B cell (primary cell): Measurements from ENCODE around the gene PCBP1. TPM values are rescaled to one million over a fixed set of nuclear protein-coding genes. Genes with fewer than 3 reads are reported as not detected.

Experiments
- ATAC-seq: fragments of 200-7000 bp; cut with Tn5 transposase; one replicate; pipeline ENCODE4 v1.10.0; 2021; ENCODE audit warnings: low read depth, mild to moderate bottlenecking, moderate number of reproducible peaks, moderate library complexity
- CTCF ChIA-PET: fragments of 350-600 bp; sonication (Branson Sonifier 250); formaldehyde crosslinking; loops from one replicate; lab custom pipeline; 2021; ENCODE audit warnings: antibody characterized with exemption, inconsistent platforms; lab: Charles Lee
- POLR2A ChIA-PET: fragments of 350-600 bp; sonication (Branson Sonifier 250); formaldehyde crosslinking; loops from one replicate; lab custom pipeline; 2021; ENCODE audit warnings: antibody characterized with exemption; lab: Charles Lee
- DNase-seq: peaks from one replicate; pipeline ENCODE4 v3.0.0; 2013
- H2AFZ ChIP-seq: 2 replicates; pipeline ENCODE4 v1.6.1; 2012; ENCODE audit warnings: mild to moderate bottlenecking, low read depth, low read length; ENCODE audit not compliant: insufficient read depth, poor library complexity, severe bottlenecking
- H3K27ac ChIP-seq, 2 donors: 1 replicate in 1 of 2; 2 replicates in 1 of 2; pipeline ENCODE4 v1.5.1; 2012 to 2013; ENCODE audit warnings: low read length in 2 of 2, mild to moderate bottlenecking in 2 of 2, moderate library complexity in 1 of 2
- H3K27me3 ChIP-seq, 4 experiments: fragments of 200-600 bp in 1 of 4; sonication (generic) in 1 of 4; replicated peaks in 1 of 4; 1 replicate in 2 of 4; 2 replicates in 2 of 4; pipeline versions ENCODE4 v1.6.1 to v1.7.0; 2013 to 2016; ENCODE audit warnings: low read length in 3 of 4, mild to moderate bottlenecking in 2 of 4, mixed read lengths in 1 of 4, moderate library complexity in 1 of 4; ENCODE audit not compliant: insufficient read depth in 4 of 4, control insufficient read depth in 3 of 4; ENCODE audit errors: control extremely low read depth in 1 of 4
- H3K36me3 ChIP-seq, 2 experiments: replicated peaks in 1 of 2; 1 replicate in 1 of 2; 2 replicates in 1 of 2; pipeline versions ENCODE4 v1.6.1 to v1.7.1; 2013; ENCODE audit warnings: low read length in 1 of 2; ENCODE audit not compliant: insufficient read depth in 2 of 2, control insufficient read depth in 1 of 2; ENCODE audit errors: control extremely low read depth in 1 of 2, extremely low read depth in 1 of 2
- H3K4me1 ChIP-seq, 2 donors: fragments of 200-600 bp in 1 of 2; sonication (generic) in 1 of 2; 1 replicate in 1 of 2; 2 replicates in 1 of 2; pipeline versions ENCODE4 v1.5.1 to v1.6.1; 2013 to 2017; ENCODE audit warnings: low read length in 2 of 2; ENCODE audit not compliant: control insufficient read depth in 2 of 2, insufficient read depth in 2 of 2
- H3K4me2 ChIP-seq: replicated peaks from 2 replicates; pipeline ENCODE3; 2012; ENCODE audit warnings: mild to moderate bottlenecking, low read depth, low read length; ENCODE audit not compliant: poor library complexity, severe bottlenecking
- H3K4me3 ChIP-seq, 5 experiments: fragments of 200-600 bp in 1 of 5; sonication (generic) in 1 of 5; 1 replicate in 3 of 5; 2 replicates in 2 of 5; pipeline versions ENCODE4 v1.5.1 to v1.7.0; 2011 to 2016; ENCODE audit warnings: low read length in 4 of 5, mild to moderate bottlenecking in 4 of 5, low read depth in 2 of 5, control low read depth in 1 of 5, moderate library complexity in 1 of 5; ENCODE audit not compliant: insufficient read depth in 1 of 5; ENCODE audit errors: control extremely low read depth in 1 of 5, extremely low read depth in 1 of 5
- H3K79me2 ChIP-seq: fragments of 200-600 bp; sonication (generic); one replicate; pipeline ENCODE4 v1.6.0; 2016; ENCODE audit warnings: low read length; ENCODE audit not compliant: control insufficient read depth, insufficient read depth
- H3K9ac ChIP-seq: fragments of 200-600 bp; sonication (generic); 2 replicates; pipeline ENCODE4 v1.6.1; 2017; ENCODE audit warnings: mild to moderate bottlenecking, low read length, moderate library complexity
- H3K9me3 ChIP-seq, 3 donors: one replicate each; pipeline versions ENCODE4 v1.6.1 to v1.7.1; 2013; ENCODE audit warnings: low read length in 2 of 3; ENCODE audit not compliant: control insufficient read depth in 2 of 3, insufficient read depth in 1 of 3; ENCODE audit errors: control extremely low read depth in 1 of 3
- H4K20me1 ChIP-seq: 2 replicates; pipeline ENCODE4 v1.6.0; 2012; ENCODE audit warnings: mild to moderate bottlenecking, low read length; ENCODE audit not compliant: insufficient read depth, control insufficient read depth, poor library complexity, severe bottlenecking
- H3K27ac Mint-ChIP-seq: one replicate; pipeline ENCODE4 v1.8.0; 2021; ENCODE audit warnings: mixed read lengths
- H3K27me3 Mint-ChIP-seq: one replicate; pipeline ENCODE4 v1.8.0; 2021; ENCODE audit warnings: mixed read lengths
- H3K4me1 Mint-ChIP-seq: one replicate; pipeline ENCODE4 v1.8.0; 2021; ENCODE audit warnings: mixed read lengths
- H3K4me3 Mint-ChIP-seq: one replicate; pipeline ENCODE4 v1.8.0; 2021; ENCODE audit warnings: mixed read lengths
- H3K9me3 Mint-ChIP-seq: one replicate; pipeline ENCODE4 v1.8.0; 2022; ENCODE audit warnings: mixed read lengths; ENCODE audit not compliant: insufficient read depth
- EZH2 ChIP-seq: IDR thresholded peaks from 2 replicates; pipeline ENCODE4 v1.6.1; 2012; ENCODE audit warnings: borderline replicate concordance, low read depth, mild to moderate bottlenecking, moderate library complexity, low read length; ENCODE audit not compliant: insufficient read depth, poor library complexity, severe bottlenecking
- WGBS: methylation state at CpG from one replicate; pipeline ENCODE4 v1.1.5; 2013; ENCODE audit warnings: missing lambda C conversion rate; ENCODE audit not compliant: insufficient coverage; 5-methylcytosine and 5-hydroxymethylcytosine counted together
- intact Hi-C: fragments of 100-400 bp; cut with micrococcal nuclease; formaldehyde crosslinking; loops from one replicate; pipeline ENCODE4 v1.10.0; 2022
- polyA plus RNA-seq: library from polyadenylated mRNA; depleted of rRNA; stranded (reverse); fragments of >200 nt; gene quantifications from 2 replicates; pipeline ENCODE4 v1.2.3, GENCODE V29; 2012
- total RNA-seq, 2 donors: library from RNA; stranded (reverse); fragments of 120-200 nt in 1 of 2; gene quantifications; 1 replicate in 1 of 2; 2 replicates in 1 of 2; pipeline versions ENCODE4 v1.2.3 to v1.2.4, GENCODE V29; 2013 to 2022
- TF ChIP-seq, protein P1 (sequence below): fragments of 200-600 bp; IDR thresholded peaks from one replicate; pipeline ENCODE4 v1.8.0; 2022; ENCODE audit warnings: antibody characterized with exemption, mild to moderate bottlenecking

The PCBP1 gene
- total and polyA plus RNA-seq, 2 donors (not counting 1 experiment from before 2014, with no cell fraction given), result 172 to 327 TPM

DNA sequence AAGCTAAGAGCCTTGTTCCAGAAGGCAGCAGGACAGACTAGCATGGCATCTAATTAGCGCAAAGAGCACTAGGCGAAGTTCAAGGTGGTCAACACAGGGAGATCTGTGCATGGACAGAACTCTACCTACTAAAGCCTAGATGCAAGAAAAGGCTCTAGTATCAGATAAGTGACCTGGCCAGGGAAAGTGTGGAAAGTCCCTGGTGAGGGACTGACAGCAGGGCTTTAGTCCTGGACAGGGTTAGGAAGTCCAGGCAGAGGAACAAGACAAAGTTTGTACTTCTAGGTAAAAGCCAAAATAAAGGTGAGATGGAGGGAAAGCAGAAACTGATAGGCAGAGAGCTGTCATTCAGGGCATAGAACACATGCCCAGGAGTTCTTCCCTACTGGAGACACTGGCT is 45.0 kb upstream of the PCBP1 start:
- 100% methylated on average over 2 of the region's 2 CpGs for WGBS
- Histone ChIP-seq H3K9ac (no peak overlapping the region), H3K27me3 (no peaks in the 10 kb centered on the region), H3K4me1 (peaks cover 3 to 6% of the 10 kb centered on the region in 2 donors), H3K4me2 (no peak overlapping the region), H3K27ac (no peak overlapping the region), H3K79me2 (no peaks in the 10 kb centered on the region), H3K36me3 (peaks cover 0 to 4% of the 10 kb centered on the region in 2 experiments), H3K4me3 (no peak overlapping the region), H4K20me1 (no peaks in the 10 kb centered on the region), H3K9me3 (no peaks in the 10 kb centered on the region), H2AFZ (no peak overlapping the region)
- POLR2A ChIA-PET, result no interaction called here
- TF ChIP-seq, protein P1, sequence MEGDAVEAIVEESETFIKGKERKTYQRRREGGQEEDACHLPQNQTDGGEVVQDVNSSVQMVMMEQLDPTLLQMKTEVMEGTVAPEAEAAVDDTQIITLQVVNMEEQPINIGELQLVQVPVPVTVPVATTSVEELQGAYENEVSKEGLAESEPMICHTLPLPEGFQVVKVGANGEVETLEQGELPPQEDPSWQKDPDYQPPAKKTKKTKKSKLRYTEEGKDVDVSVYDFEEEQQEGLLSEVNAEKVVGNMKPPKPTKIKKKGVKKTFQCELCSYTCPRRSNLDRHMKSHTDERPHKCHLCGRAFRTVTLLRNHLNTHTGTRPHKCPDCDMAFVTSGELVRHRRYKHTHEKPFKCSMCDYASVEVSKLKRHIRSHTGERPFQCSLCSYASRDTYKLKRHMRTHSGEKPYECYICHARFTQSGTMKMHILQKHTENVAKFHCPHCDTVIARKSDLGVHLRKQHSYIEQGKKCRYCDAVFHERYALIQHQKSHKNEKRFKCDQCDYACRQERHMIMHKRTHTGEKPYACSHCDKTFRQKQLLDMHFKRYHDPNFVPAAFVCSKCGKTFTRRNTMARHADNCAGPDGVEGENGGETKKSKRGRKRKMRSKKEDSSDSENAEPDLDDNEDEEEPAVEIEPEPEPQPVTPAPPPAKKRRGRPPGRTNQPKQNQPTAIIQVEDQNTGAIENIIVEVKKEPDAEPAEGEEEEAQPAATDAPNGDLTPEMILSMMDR, result no peak
- no peak for TF ChIP-seq EZH2
- CTCF ChIA-PET, result interaction anchor here (0.7 kb wide), 1 partner anchor 71 kb away, joined by 3 read pairs; no protein-coding TSS in a partner anchor
- ATAC-seq (no peak), DNase-seq (no peak)
- Mint-ChIP-seq H3K9me3 (no peaks in the 10 kb centered on the region), H3K27me3 (no peaks in the 10 kb centered on the region), H3K4me1 (no peaks in the 10 kb centered on the region), H3K27ac (no peak overlapping the region), H3K4me3 (no peak overlapping the region)
- intact Hi-C loops, result no loop called here

DNA sequence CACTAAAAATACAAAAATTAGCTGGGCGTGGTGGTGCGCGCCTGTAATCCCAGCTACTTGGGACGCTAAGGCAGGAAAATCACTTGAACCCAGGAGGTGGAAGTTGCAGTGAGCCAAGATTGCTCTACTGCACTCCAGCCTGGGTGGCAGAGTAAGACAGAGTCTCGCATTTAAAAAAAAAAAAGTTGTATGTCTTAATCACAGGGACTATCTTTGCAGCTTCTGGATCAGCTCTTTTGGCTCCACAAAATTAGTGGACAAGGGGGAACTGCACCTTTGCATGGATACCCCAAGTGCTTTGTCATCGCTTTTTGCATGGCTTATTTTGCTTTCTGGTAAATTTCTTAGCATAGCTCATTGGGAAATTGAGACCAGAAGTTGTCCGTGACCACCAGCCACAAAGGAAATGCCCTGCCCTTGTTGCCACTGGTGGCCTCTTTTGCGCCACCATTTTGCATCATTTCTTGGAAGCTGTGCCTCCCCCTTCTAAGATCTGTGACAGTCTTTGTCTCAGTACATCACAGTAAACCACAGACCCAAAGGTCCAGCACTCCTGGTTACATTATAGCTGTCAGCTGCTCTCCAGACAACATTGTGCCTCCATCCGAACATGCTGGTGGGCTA is 43.9 kb upstream of the PCBP1 start:
- no peaks in the 10 kb centered on the region for H3K79me2 ChIP-seq
- no peak overlapping the region for H3K4me2 ChIP-seq
- ChIA-PET POLR2A (no interaction called here), CTCF (no interaction called here)
- Mint-ChIP-seq H3K27ac (no peak overlapping the region), H3K4me3 (no peak overlapping the region), H3K4me1 (no peaks in the 10 kb centered on the region), H3K27me3 (no peaks in the 10 kb centered on the region), H3K9me3 (no peaks in the 10 kb centered on the region)
- no peak overlapping the region for H3K27ac ChIP-seq
- H3K9me3 ChIP-seq, result no peaks in the 10 kb centered on the region
- H2AFZ ChIP-seq, result no peak overlapping the region
- no peak for ATAC-seq
- WGBS, result 85% methylated on average over 9 of the region's 9 CpGs
- no peak overlapping the region for H3K9ac ChIP-seq
- H3K4me1 ChIP-seq, result peaks cover 3 to 6% of the 10 kb centered on the region in 2 donors
- TF ChIP-seq, protein P1, result no peak
- TF ChIP-seq EZH2, result no peak
- intact Hi-C loops, result no loop called here
- no peak for DNase-seq
- no peak overlapping the region for H3K4me3 ChIP-seq
- no peaks in the 10 kb centered on the region for H3K27me3 ChIP-seq
- H4K20me1 ChIP-seq, result no peaks in the 10 kb centered on the region
- peaks cover under 1 to 7% of the 10 kb centered on the region in 2 experiments for H3K36me3 ChIP-seq
